ENCODE results near the gene ZNF366. TPM values are rescaled to one million over a fixed set of nuclear protein-coding genes. Genes with fewer than 3 reads are reported as not detected.

Gene ZNF366
- total RNA-seq, 2 donors from 2014 or later = not detected

GRCh38 chr5:72465066-72465465 is 42.1 kb downstream of the ZNF366 start:
- no peaks in the 10 kb centered on the region for H3K36me3 Mint-ChIP-seq (ENCODE audit: insufficient read depth in 2 of 2)
- H3K27me3 Mint-ChIP-seq (ENCODE audit: low read depth) = peaks cover 38% of the 10 kb centered on the region
- H3K4me3 Mint-ChIP-seq = no peak overlapping the region

GRCh38 chr5:72464071-72464470 is 43.1 kb downstream of the ZNF366 start:
- Mint-ChIP-seq H3K36me3 (ENCODE audit: insufficient read depth in 2 of 2) (no peaks in the 10 kb centered on the region), H3K27ac (no peak overlapping the region), H3K4me3 (no peak overlapping the region), H3K9me3 (no peaks in the 10 kb centered on the region), H3K27me3 (ENCODE audit: low read depth) (peaks cover 33% of the 10 kb centered on the region), H3K4me1 (ENCODE audit: low read depth) (peaks cover 17% of the 10 kb centered on the region)
- ATAC-seq (replicated peaks in 1 of 2) (no peak), DNase-seq (no peak)

More at GRCh38 chr5:72465066-72465465, 42.1 kb downstream of the ZNF366 start:
- ATAC-seq (replicated peaks in 1 of 2) (no peak), DNase-seq (no peak)
- no peak overlapping the region for H3K27ac Mint-ChIP-seq
- H3K9me3 Mint-ChIP-seq = no peaks in the 10 kb centered on the region
- H3K4me1 Mint-ChIP-seq (ENCODE audit: low read depth) = peaks cover 17% of the 10 kb centered on the region

- H3K36me3 Mint-ChIP-seq (ENCODE audit: insufficient read depth in 2 of 2) = no peaks in the 10 kb centered on the region
- peaks cover 17% of the 10 kb centered on the region for H3K4me1 Mint-ChIP-seq (ENCODE audit: low read depth)
- H3K27me3 Mint-ChIP-seq (ENCODE audit: low read depth) = peaks cover 29% of the 10 kb centered on the region
- no peaks in the 10 kb centered on the region for H3K9me3 Mint-ChIP-seq
- no peak for ATAC-seq (replicated peaks in 1 of 2)
- no peak overlapping the region for H3K27ac Mint-ChIP-seq
- no peak for DNase-seq
- no peak overlapping the region for H3K4me3 Mint-ChIP-seq
Measured at GRCh38 chr5:72463449-72464052, 43.7 kb downstream of the ZNF366 start.

- Mint-ChIP-seq H3K4me1 (ENCODE audit: low read depth) (peaks cover 9% of the 10 kb centered on the region), H3K36me3 (ENCODE audit: insufficient read depth in 2 of 2) (no peaks in the 10 kb centered on the region), H3K27ac (no peak overlapping the region), H3K27me3 (ENCODE audit: low read depth) (peaks cover 29% of the 10 kb centered on the region), H3K9me3 (no peaks in the 10 kb centered on the region), H3K4me3 (no peak overlapping the region)
- ATAC-seq (replicated peaks in 1 of 2) = no peak
- no peak for DNase-seq
Measured at GRCh38 chr5:72460413-72460812, 46.8 kb downstream of the ZNF366 start.

GRCh38 chr5:72459913-72460312 is 47.3 kb downstream of the ZNF366 start:
- ATAC-seq (replicated peaks in 1 of 2) = no peak
- H3K27me3 Mint-ChIP-seq (ENCODE audit: low read depth) = peaks cover 24% of the 10 kb centered on the region
- no peak for DNase-seq
- H3K9me3 Mint-ChIP-seq = no peaks in the 10 kb centered on the region
- H3K36me3 Mint-ChIP-seq (ENCODE audit: insufficient read depth in 2 of 2) = no peaks in the 10 kb centered on the region
- no peak overlapping the region for H3K27ac Mint-ChIP-seq
- no peak overlapping the region for H3K4me3 Mint-ChIP-seq
- peaks cover 4% of the 10 kb centered on the region for H3K4me1 Mint-ChIP-seq (ENCODE audit: low read depth)

GRCh38 chr5:72459089-72459661 is 48.0 kb downstream of the ZNF366 start:
- Mint-ChIP-seq H3K36me3 (ENCODE audit: insufficient read depth in 2 of 2) (no peaks in the 10 kb centered on the region), H3K27me3 (ENCODE audit: low read depth) (peaks cover 20% of the 10 kb centered on the region), H3K4me3 (no peak overlapping the region), H3K9me3 (no peaks in the 10 kb centered on the region), H3K4me1 (ENCODE audit: low read depth) (no peaks in the 10 kb centered on the region), H3K27ac (no peak overlapping the region)
- ATAC-seq (replicated peaks in 1 of 2) (no peak), DNase-seq (no peak)

- Mint-ChIP-seq H3K9me3 (no peaks in the 10 kb centered on the region), H3K4me3 (no peak overlapping the region), H3K27ac (no peak overlapping the region), H3K27me3 (ENCODE audit: low read depth) (peaks cover 16% of the 10 kb centered on the region), H3K36me3 (ENCODE audit: insufficient read depth in 2 of 2) (no peaks in the 10 kb centered on the region), H3K4me1 (ENCODE audit: low read depth) (no peaks in the 10 kb centered on the region)
- no peak for ATAC-seq (replicated peaks in 1 of 2)
- DNase-seq = no peak
Measured at GRCh38 chr5:72458407-72458806, 48.8 kb downstream of the ZNF366 start.

- Mint-ChIP-seq H3K9me3 (no peaks in the 10 kb centered on the region), H3K27me3 (ENCODE audit: low read depth) (peaks cover 15% of the 10 kb centered on the region), H3K4me3 (no peak overlapping the region), H3K27ac (no peak overlapping the region), H3K4me1 (ENCODE audit: low read depth) (no peaks in the 10 kb centered on the region), H3K36me3 (ENCODE audit: insufficient read depth in 2 of 2) (no peaks in the 10 kb centered on the region)
- DNase-seq (no peak), ATAC-seq (replicated peaks in 1 of 2) (no peak)
Measured at GRCh38 chr5:72457491-72457890, 49.7 kb downstream of the ZNF366 start.

GRCh38 chr5:72456391-72457074 is 50.7 kb downstream of the ZNF366 start:
- H3K27ac Mint-ChIP-seq = no peak overlapping the region
- ATAC-seq (replicated peaks in 1 of 2) (no peak), DNase-seq (no peak)
- no peaks in the 10 kb centered on the region for H3K36me3 Mint-ChIP-seq (ENCODE audit: insufficient read depth in 2 of 2)
- no peaks in the 10 kb centered on the region for H3K4me1 Mint-ChIP-seq (ENCODE audit: low read depth)
- H3K4me3 Mint-ChIP-seq = no peak overlapping the region
- H3K9me3 Mint-ChIP-seq = no peaks in the 10 kb centered on the region
- peaks cover 14% of the 10 kb centered on the region for H3K27me3 Mint-ChIP-seq (ENCODE audit: low read depth)

- Mint-ChIP-seq H3K27ac (no peak overlapping the region), H3K36me3 (ENCODE audit: insufficient read depth in 2 of 2) (no peaks in the 10 kb centered on the region)
Measured at GRCh38 chr5:72455476-72455875, 51.7 kb downstream of the ZNF366 start.

GRCh38 chr5:72454996-72455395 is 52.2 kb downstream of the ZNF366 start:
- no peak for DNase-seq
- Mint-ChIP-seq H3K27ac (no peak overlapping the region), H3K4me1 (ENCODE audit: low read depth) (no peaks in the 10 kb centered on the region), H3K27me3 (ENCODE audit: low read depth) (peaks cover 14% of the 10 kb centered on the region), H3K4me3 (no peak overlapping the region), H3K36me3 (ENCODE audit: insufficient read depth in 2 of 2) (no peaks in the 10 kb centered on the region), H3K9me3 (no peaks in the 10 kb centered on the region)
- ATAC-seq (replicated peaks in 1 of 2) = no peak

More at GRCh38 chr5:72455476-72455875, 51.7 kb downstream of the ZNF366 start:
- Mint-ChIP-seq H3K4me3 (no peak overlapping the region), H3K4me1 (ENCODE audit: low read depth) (no peaks in the 10 kb centered on the region), H3K9me3 (no peaks in the 10 kb centered on the region), H3K27me3 (ENCODE audit: low read depth) (peaks cover 12% of the 10 kb centered on the region)
- DNase-seq (no peak), ATAC-seq (replicated peaks in 1 of 2) (no peak)

- no peaks in the 10 kb centered on the region for H3K9me3 Mint-ChIP-seq
- no peaks in the 10 kb centered on the region for H3K36me3 Mint-ChIP-seq (ENCODE audit: insufficient read depth in 2 of 2)
- H3K27me3 Mint-ChIP-seq (ENCODE audit: low read depth) = peaks cover 14% of the 10 kb centered on the region
- ATAC-seq (replicated peaks in 1 of 2) (no peak), DNase-seq (no peak)
- no peaks in the 10 kb centered on the region for H3K4me1 Mint-ChIP-seq (ENCODE audit: low read depth)
- H3K4me3 Mint-ChIP-seq = no peak overlapping the region
- no peak overlapping the region for H3K27ac Mint-ChIP-seq
Measured at GRCh38 chr5:72453246-72453775, 53.9 kb downstream of the ZNF366 start.

GRCh38 chr5:72452515-72453245 is 54.5 kb downstream of the ZNF366 start:
- no peaks in the 10 kb centered on the region for H3K4me1 Mint-ChIP-seq (ENCODE audit: low read depth)
- no peak overlapping the region for H3K4me3 Mint-ChIP-seq

More at GRCh38 chr5:72452515-72453245, 54.5 kb downstream of the ZNF366 start:
- H3K9me3 Mint-ChIP-seq = no peaks in the 10 kb centered on the region
- DNase-seq (no peak), ATAC-seq (replicated peaks in 1 of 2) (no peak)
- peaks cover 14% of the 10 kb centered on the region for H3K27me3 Mint-ChIP-seq (ENCODE audit: low read depth)
- no peak overlapping the region for H3K27ac Mint-ChIP-seq
- no peaks in the 10 kb centered on the region for H3K36me3 Mint-ChIP-seq (ENCODE audit: insufficient read depth in 2 of 2)

Measured in activated T-cell treated with anti-CD3 and anti-CD28 coated beads, Interleukin-2, amount 50 U/mL, for 72 hours (primary cell).